ENCODE data around the gene UBTD2. TPM values are rescaled to one million over a fixed set of nuclear protein-coding genes. Genes with fewer than 3 reads are reported as not detected.
"Not testable (repeated sequence)": the region's sequence is repeated elsewhere in the genome, so short reads cannot be mapped to it uniquely, and the experiment has no call there.

UBTD2 gene
- total RNA-seq, 1 experiment from 2014 or later: 42.6 TPM

GRCh38 chr5:172293054-172293744 is 9.6 kb upstream of the UBTD2 start:
- DNase-seq: peak; percentile 76
- Histone ChIP-seq H3K18ac (ENCODE audit: insufficient read length, low read depth, low read length) (no peak overlapping the region), H3K9me3 (ENCODE audit: control insufficient read depth, low read depth, low read length) (no peaks in the 10 kb centered on the region), H4K5ac (ENCODE audit: insufficient read length, low read depth, low read length) (no peak overlapping the region), H4K8ac (replicated peaks; ENCODE audit: insufficient read length, low read depth, low read length) (no peak overlapping the region), H2AK5ac (ENCODE audit: insufficient read length, low read length) (no peak overlapping the region), H3K9ac (ENCODE audit: extremely low read depth, insufficient read length, low read length) (no peak overlapping the region), H4K20me1 (ENCODE audit: control insufficient read depth, insufficient read depth, insufficient read length) (no peaks in the 10 kb centered on the region), H3K79me2 (ENCODE audit: insufficient read depth, low read length) (no peaks in the 10 kb centered on the region), H2BK5ac (ENCODE audit: insufficient read length, low read length) (no peak overlapping the region), H2BK15ac (ENCODE audit: low read depth, low read length) (no peak overlapping the region), H2AFZ (ENCODE audit: low read length) (no peak overlapping the region), H3K23ac (ENCODE audit: insufficient read length, low read depth, low read length) (no peak overlapping the region), H3K27me3 (ENCODE audit: insufficient read depth, low read length) (no peaks in the 10 kb centered on the region), H3K4me1 (ENCODE audit: insufficient read depth, low read length) (no peaks in the 10 kb centered on the region), H3K4ac (ENCODE audit: low read depth, low read length) (no peak overlapping the region), H2BK120ac (ENCODE audit: low read depth, low read length, poor library complexity, severe bottlenecking) (no peak overlapping the region), H3K23me2 (ENCODE audit: insufficient read length, low read depth, low read length, poor library complexity, severe bottlenecking) (no peaks in the 10 kb centered on the region), H2BK20ac (ENCODE audit: low read depth, low read length, poor library complexity, severe bottlenecking) (no peak overlapping the region), H3K14ac (ENCODE audit: insufficient read depth, low read length) (no peak overlapping the region), H3K79me1 (ENCODE audit: insufficient read depth, low read depth, low read length, poor library complexity, severe bottlenecking) (no peaks in the 10 kb centered on the region), H3T11ph (ENCODE audit: low read length) (no peak overlapping the region), H3K56ac (ENCODE audit: insufficient read length, low read depth, low read length) (no peak overlapping the region), H4K91ac (ENCODE audit: insufficient read length, low read depth, low read length) (no peak overlapping the region), H3K4me2 (ENCODE audit: insufficient read depth, insufficient read length, low read length) (no peak overlapping the region), H3K27ac (ENCODE audit: insufficient read length, low read depth, low read length) (no peak overlapping the region), H2BK12ac (ENCODE audit: insufficient read length, low read depth, low read length) (no peak overlapping the region)
- Mint-ChIP-seq H3K27ac (no peak overlapping the region), H3K36me3 (ENCODE audit: insufficient read depth in 1 of 3, low read depth in 3 of 3) (no peaks in the 10 kb centered on the region), H3K4me1 (peaks cover 5 to 9% of the 10 kb centered on the region in 2 experiments), H3K9me3 (no peaks in the 10 kb centered on the region), H3K27me3 (ENCODE audit: low read depth) (peaks cover 3% of the 10 kb centered on the region; the same call in 1 of the 2 replicates), H3K4me3 (no peak overlapping the region)
- WGBS (ENCODE audit: extremely low coverage, insufficient read length, low lambda C conversion rate): no CpG with 5 or more reads among the region's 5 CpGs
- TF ChIP-seq CTCF (conservative IDR thresholded peaks at IDR 0.05): peak; percentile 90

- not testable (repeated sequence) for H2BK15ac ChIP-seq (ENCODE audit: low read depth, low read length); H3K79me1 ChIP-seq (ENCODE audit: insufficient read depth, low read depth, low read length, poor library complexity, severe bottlenecking); H3K18ac ChIP-seq (ENCODE audit: insufficient read length, low read depth, low read length); H3K79me2 ChIP-seq (ENCODE audit: insufficient read depth, low read length); H4K20me1 ChIP-seq (ENCODE audit: control insufficient read depth, insufficient read depth, insufficient read length); H3K36me3 Mint-ChIP-seq (ENCODE audit: insufficient read depth in 1 of 3, low read depth in 3 of 3); H2BK120ac ChIP-seq (ENCODE audit: low read depth, low read length, poor library complexity, severe bottlenecking); H3K4me3 Mint-ChIP-seq; H2AFZ ChIP-seq (ENCODE audit: low read length); H4K91ac ChIP-seq (ENCODE audit: insufficient read length, low read depth, low read length); H3K56ac ChIP-seq (ENCODE audit: insufficient read length, low read depth, low read length); H3K27me3 ChIP-seq (ENCODE audit: insufficient read depth, low read length); H4K8ac ChIP-seq (replicated peaks; ENCODE audit: insufficient read length, low read depth, low read length); H4K5ac ChIP-seq (ENCODE audit: insufficient read length, low read depth, low read length); H2BK5ac ChIP-seq (ENCODE audit: insufficient read length, low read length); DNase-seq; H2BK20ac ChIP-seq (ENCODE audit: low read depth, low read length, poor library complexity, severe bottlenecking); H3K9me3 Mint-ChIP-seq; H2AK5ac ChIP-seq (ENCODE audit: insufficient read length, low read length); H2BK12ac ChIP-seq (ENCODE audit: insufficient read length, low read depth, low read length); H3K27me3 Mint-ChIP-seq (ENCODE audit: low read depth); H3K27ac ChIP-seq (ENCODE audit: insufficient read length, low read depth, low read length); H3K9me3 ChIP-seq (ENCODE audit: control insufficient read depth, low read depth, low read length); H3K23me2 ChIP-seq (ENCODE audit: insufficient read length, low read depth, low read length, poor library complexity, severe bottlenecking); H3K9ac ChIP-seq (ENCODE audit: extremely low read depth, insufficient read length, low read length); H3K14ac ChIP-seq (ENCODE audit: insufficient read depth, low read length); H3T11ph ChIP-seq (ENCODE audit: low read length); H3K23ac ChIP-seq (ENCODE audit: insufficient read length, low read depth, low read length); H3K4ac ChIP-seq (ENCODE audit: low read depth, low read length); H3K4me1 ChIP-seq (ENCODE audit: insufficient read depth, low read length); H3K4me2 ChIP-seq (ENCODE audit: insufficient read depth, insufficient read length, low read length); H3K4me1 Mint-ChIP-seq
- no CpG with 5 or more reads among the region's 5 CpGs for WGBS (ENCODE audit: extremely low coverage, insufficient read length, low lambda C conversion rate)
- H3K27ac Mint-ChIP-seq: peak overlapping the region in 1 of 3 experiments; percentile 50; a peak in 1 of 7 replicates
Measured at GRCh38 chr5:172291837-172292236, 8.3 kb upstream of the UBTD2 start.
